Stimulated activated CD4-positive, alpha-beta T cell treated with anti-CD3 and anti-CD28 coated beads, Interleukin-4, amount 100 ng/mL, for 1 hour (primary cell): ENCODE measurements around the gene LCN6.
"Not testable (repeated sequence)": the region's sequence is repeated elsewhere in the genome, so short reads cannot be mapped to it uniquely, and the experiment has no call there.

ENCODE experiments used
- DNase-seq: peaks from one replicate; pipeline ENCODE4 v3.0.0-alpha.2; 2020

Gene LCN6

GRCh38 chr9:136748201-136748600, at the start of gene LCN6:
LCN6 (minus strand) TSS chr9:136748525; CDS start chr9:136748483, 42 bp downstream.
- DNase-seq: no peak

GRCh38 chr9:136796775-136797347, 48.5 kb upstream of the LCN6 start:
- DNase-seq: not testable (repeated sequence)

GRCh38 chr9:136796238-136796774, 48.0 kb upstream of the LCN6 start, which contains the start of gene CCDC183:
CCDC183 (plus strand) TSS chr9:136796338; CDS start chr9:136796398, 60 bp downstream.
- DNase-seq: no peak

GRCh38 chr9:136795000-136795348, 46.6 kb upstream of the LCN6 start:
- DNase-seq: no peak

- DNase-seq: no peak
Measured at GRCh38 chr9:136794281-136794999, 46.1 kb upstream of the LCN6 start.

GRCh38 chr9:136793086-136793946, 45.0 kb upstream of the LCN6 start:
- no peak for DNase-seq

GRCh38 chr9:136792321-136793085, 44.2 kb upstream of the LCN6 start:
- no peak for DNase-seq

- DNase-seq: peak; percentile 65
Measured at GRCh38 chr9:136791516-136792276, 43.4 kb upstream of the LCN6 start.

GRCh38 chr9:136790640-136791515, 42.6 kb upstream of the LCN6 start, which contains the start of gene TMEM141:
TMEM141 (plus strand) TSS chr9:136791344; CDS start chr9:136791371, 27 bp downstream.
- DNase-seq: peak; percentile 100

GRCh38 chr9:136789523-136789937, 41.2 kb upstream of the LCN6 start:
- no peak for DNase-seq

- DNase-seq: not testable (repeated sequence)
Measured at GRCh38 chr9:136788644-136789522, 40.6 kb upstream of the LCN6 start.

GRCh38 chr9:136787690-136788400, 39.5 kb upstream of the LCN6 start:
- peak; percentile 49 for DNase-seq

GRCh38 chr9:136786983-136787382, 38.7 kb upstream of the LCN6 start:
- DNase-seq: not testable (repeated sequence)

- no peak for DNase-seq
Measured at GRCh38 chr9:136786451-136786850, 38.1 kb upstream of the LCN6 start.

GRCh38 chr9:136785565-136786355, 37.4 kb upstream of the LCN6 start:
- not testable (repeated sequence) for DNase-seq

- DNase-seq: no peak
Measured at GRCh38 chr9:136784997-136785361, 36.7 kb upstream of the LCN6 start.

GRCh38 chr9:136784249-136784996, 36.1 kb upstream of the LCN6 start:
- DNase-seq: no peak
